K562 (cell line): ENCODE measurements around the gene CCDC124. TPM values are rescaled to one million over a fixed set of nuclear protein-coding genes. Genes with fewer than 3 reads are reported as not detected.

Experiments
- ARID4B ChIP-seq: sonication (generic); formaldehyde crosslinking; IDR thresholded peaks from 2 replicates; pipeline ENCODE4 v1.8.0; 2022; ENCODE audit warnings: mild to moderate bottlenecking, missing genetic modification reagents
- ATF7 ChIP-seq: fragments of 450-650 bp; IDR thresholded peaks from 2 replicates; pipeline ENCODE4 v1.7.1; 2014; ENCODE audit warnings: mild to moderate bottlenecking, moderate library complexity
- EGR1 ChIP-seq: fragments of 450-650 bp; conservative IDR thresholded peaks from 2 replicates; pipeline ENCODE4 v1.6.1; 2017; ENCODE audit warnings: mild to moderate bottlenecking
- ETS1 ChIP-seq: conservative IDR thresholded peaks from 2 replicates; pipeline ENCODE4 v1.6.1; 2011; ENCODE audit warnings: low read depth, mild to moderate bottlenecking, low read length; ENCODE audit not compliant: control insufficient read depth
- GMEB1 ChIP-seq: fragments of 250-450 bp; sonication (Bioruptor Pico); IDR thresholded peaks from 2 replicates; pipeline ENCODE4 v1.4.0; 2020; ENCODE audit warnings: mild to moderate bottlenecking
- GTF2A2 ChIP-seq: IDR thresholded peaks from 2 replicates; pipeline ENCODE4 v1.6.1; 2016; ENCODE audit warnings: mild to moderate bottlenecking, missing genetic modification characterization, missing compliant biosample characterization
- HCFC1 ChIP-seq: IDR thresholded peaks from 2 replicates; pipeline ENCODE4 v1.6.1; 2012; ENCODE audit warnings: low read depth, low read length, improper control_type of control experiment
- KAT2B ChIP-seq: IDR thresholded peaks from one replicate; pipeline ENCODE4 v1.6.1; 2012; ENCODE audit warnings: low read depth, mild to moderate bottlenecking, control low read depth, inconsistent platforms, low read length, moderate library complexity
- MEF2A ChIP-seq: IDR thresholded peaks from 2 replicates; pipeline ENCODE4 v1.6.1; 2011; ENCODE audit warnings: low read depth, mild to moderate bottlenecking, low read length, moderate library complexity; ENCODE audit not compliant: control insufficient read depth
- MEF2D ChIP-seq: conservative IDR thresholded peaks from 2 replicates; pipeline ENCODE4 v1.6.1; 2016; ENCODE audit warnings: low read depth, missing genetic modification characterization, missing compliant biosample characterization
- NFXL1 ChIP-seq: fragments of 450-650 bp; formaldehyde crosslinking; IDR thresholded peaks from 2 replicates; pipeline ENCODE4 v1.4.0; 2021; ENCODE audit warnings: mild to moderate bottlenecking
- POLR2G ChIP-seq: fragments of 200-400 bp; formaldehyde crosslinking; IDR thresholded peaks from 2 replicates; pipeline ENCODE4 v1.6.1; 2017; ENCODE audit warnings: low read depth, mild to moderate bottlenecking, antibody characterized with exemption, low read length, moderate library complexity
- POLR3G ChIP-seq: IDR thresholded peaks from 2 replicates; pipeline ENCODE4 v1.6.1; 2011; ENCODE audit not compliant: insufficient read length, insufficient replicate concordance; ENCODE audit errors: extremely low read depth
- RFX1 ChIP-seq: fragments of 450-650 bp; IDR thresholded peaks from 2 replicates; pipeline ENCODE4 v1.6.1; 2016; ENCODE audit warnings: mild to moderate bottlenecking, moderate library complexity
- SMARCE1 ChIP-seq: fragments of 450-650 bp; IDR thresholded peaks from 2 replicates; pipeline ENCODE4 v1.7.1; 2016; ENCODE audit warnings: mild to moderate bottlenecking
- SPI1 ChIP-seq: IDR thresholded peaks from 2 replicates; pipeline ENCODE4 v1.6.1; 2011; ENCODE audit warnings: low read depth, low read length, control low read depth, borderline replicate concordance
- VEZF1 ChIP-seq: fragments of 200-800 bp; sonication (Bioruptor generic); IDR thresholded peaks from 2 replicates; pipeline ENCODE4 v1.6.1; 2017; ENCODE audit warnings: missing genetic modification characterization, missing compliant biosample characterization
- XRCC5 ChIP-seq: fragments of 200-400 bp; formaldehyde crosslinking; IDR thresholded peaks from 2 replicates; pipeline ENCODE4 v1.6.1; 2017; ENCODE audit warnings: low read depth, mild to moderate bottlenecking, low read length
- ZNF431 ChIP-seq: sonication (generic); formaldehyde crosslinking; IDR thresholded peaks from 2 replicates; pipeline ENCODE4 v1.8.0; 2022; ENCODE audit warnings: mild to moderate bottlenecking, missing genetic modification reagents
- ZSCAN32 ChIP-seq: fragments of 450-650 bp; formaldehyde crosslinking; IDR thresholded peaks from 2 replicates; pipeline ENCODE4 v1.4.0; 2020; ENCODE audit warnings: mild to moderate bottlenecking, moderate library complexity
- polyA plus RNA-seq, 8 experiments: library from polyadenylated mRNA; depleted of rRNA in 4 of 8; stranded (reverse) in 5 of 8; unstranded in 3 of 8; fragments of >200 nt; fragmentation: Nextera tagmentation in 2 of 8; fragmentation: Illumina TruSeq in 1 of 8; extraction: Ambion mirVana in 2 of 8; extraction: Trizol in 1 of 8; gene quantifications; 2 replicates each; pipeline versions ENCODE4 v1.2.1 to v1.2.3, GENCODE V29; 2011 to 2014; ENCODE audit warnings: inconsistent platforms in 1 of 8, missing spikeins in 1 of 8
- total RNA-seq, 7 experiments: library from RNA; depleted of rRNA in 6 of 7; stranded (reverse); fragments of >200 nt in 6 of 7; fragmentation: Illumina TruSeq in 2 of 7; extraction: Trizol in 2 of 7; gene quantifications; 2 replicates each; pipeline versions ENCODE4 v1.2.1 to v1.2.3, GENCODE V29; 2011 to 2021; ENCODE audit warnings: low replicate concordance in 1 of 7

CCDC124 gene
- total and polyA plus RNA-seq, 9 of the 15 experiments (the other 6 are each of a cell fraction or from before 2014, with no cell fraction given), result 5.8 to 234 (median 40.1) TPM

GRCh38 chr19:17947815-17948513 is 15.1 kb downstream of the CCDC124 start (continued):
- TF ChIP-seq ARID4B (CRISPR knock-in tag), result peak; percentile 88
- peak; percentile 72; the same call in 1 of the 2 replicates for TF ChIP-seq ETS1
- TF ChIP-seq POLR3G, result no peak
- TF ChIP-seq NFXL1 (CRISPR knock-in tag), result no peak
- TF ChIP-seq SMARCE1, result no peak
- peak; percentile 42 for TF ChIP-seq HCFC1
- no peak for TF ChIP-seq GTF2A2 (tag)
- TF ChIP-seq MEF2A, result no peak
- no peak for TF ChIP-seq XRCC5
- peak; percentile 99 for TF ChIP-seq VEZF1 (CRISPR knock-in tag)
- peak; percentile 5; the same call in 1 of the 2 replicates for TF ChIP-seq SPI1
- TF ChIP-seq ATF7, result no peak
- TF ChIP-seq ZSCAN32 (CRISPR knock-in tag), result no peak
- TF ChIP-seq ZNF431, result no peak
- peak; percentile 91 for TF ChIP-seq EGR1
- TF ChIP-seq RFX1, result peak; percentile 83
- no peak for TF ChIP-seq MEF2D (tag)
- 0 out of 2 replicates have a peak, but pooled peaks have one; percentile 18 for TF ChIP-seq POLR2G
- TF ChIP-seq KAT2B, result no peak
- peak; percentile 64; the same call in 1 of the 2 replicates for TF ChIP-seq GMEB1 (CRISPR knock-in tag)
